IMR-90 (cell line): Measurements from ENCODE around the gene ZNF384. TPM values are rescaled to one million over a fixed set of nuclear protein-coding genes. Genes with fewer than 3 reads are reported as not detected.

Experiments
- ATAC-seq: fragments of 200-7000 bp; cut with Tn5 transposase; 2 replicates; pipeline ENCODE4 v1.9.1; 2020; ENCODE audit warnings: low read depth, mild to moderate bottlenecking, moderate library complexity
- BruUV-seq: library from RNA; stranded (reverse); fragments of 400-500 nt; replicated peaks from 2 replicates; lab custom pipeline; 2021; lab: Mats Ljungman, UMichigan
- CTCF ChIA-PET: fragments of 300-600 bp; formaldehyde crosslinking; extraction: SDS; loops from one replicate; lab custom pipeline; 2021; ENCODE audit warnings: antibody characterized with exemption; lab: Yijun Ruan, JAX
- POLR2A ChIA-PET: fragments of 300-600 bp; sonication (Branson Sonifier 250); formaldehyde crosslinking; loops from one replicate; lab custom pipeline; 2022; ENCODE audit warnings: antibody characterized with exemption; ENCODE audit not compliant: unreplicated experiment; lab: Charles Lee
- DNase-seq: peaks from one replicate; pipeline ENCODE4 v3.0.0; 2013
- H2AFZ ChIP-seq: replicated peaks from 2 replicates; pipeline ENCODE3; 2013; ENCODE audit warnings: low read length, mild to moderate bottlenecking; ENCODE audit not compliant: poor library complexity
- H2AK5ac ChIP-seq: 2 replicates; pipeline ENCODE4 v1.6.1; 2013; ENCODE audit warnings: low read depth, low read length, inconsistent platforms
- H2AK9ac ChIP-seq: replicated peaks from 2 replicates; pipeline ENCODE3; 2013; ENCODE audit warnings: mild to moderate bottlenecking, low read depth, low read length, moderate library complexity; ENCODE audit not compliant: poor library complexity
- H2BK120ac ChIP-seq: 2 replicates; pipeline ENCODE4 v1.6.1; 2013; ENCODE audit warnings: low read depth, low read length, inconsistent platforms
- H2BK15ac ChIP-seq: 3 replicates; pipeline ENCODE4 v1.6.1; 2013; ENCODE audit warnings: low read depth, low read length, inconsistent platforms
- H2BK20ac ChIP-seq: 2 replicates; pipeline ENCODE4 v1.6.1; 2013; ENCODE audit warnings: low read depth, mild to moderate bottlenecking, inconsistent platforms, low read length, moderate library complexity
- H2BK5ac ChIP-seq: 2 replicates; pipeline ENCODE4 v1.6.1; 2013; ENCODE audit warnings: mild to moderate bottlenecking, low read depth, low read length, inconsistent platforms; ENCODE audit not compliant: poor library complexity, severe bottlenecking
- H3K14ac ChIP-seq: replicated peaks from 2 replicates; pipeline ENCODE4 v1.6.1; 2013; ENCODE audit warnings: low read depth, low read length, inconsistent platforms
- H3K18ac ChIP-seq: 2 replicates; pipeline ENCODE4 v1.6.1; 2013; ENCODE audit warnings: low read depth, low read length, control low read depth
- H3K23ac ChIP-seq: 2 replicates; pipeline ENCODE4 v1.6.1; 2013; ENCODE audit warnings: low read depth, low read length, inconsistent platforms
- H3K27ac ChIP-seq: 2 replicates; pipeline ENCODE4 v1.5.1; 2013; ENCODE audit warnings: mild to moderate bottlenecking, control low read depth, low read length; ENCODE audit not compliant: insufficient read depth
- H3K27me3 ChIP-seq: 2 replicates; pipeline ENCODE4 v1.6.1; 2013; ENCODE audit warnings: low read length; ENCODE audit not compliant: control insufficient read depth, insufficient read depth
- H3K36me3 ChIP-seq: 2 replicates; pipeline ENCODE4 v1.6.1; 2013; ENCODE audit warnings: low read length, mixed read lengths; ENCODE audit not compliant: control insufficient read depth, insufficient read depth
- H3K4ac ChIP-seq: 2 replicates; pipeline ENCODE4 v1.6.1; 2013; ENCODE audit warnings: low read depth, low read length, inconsistent platforms
- H3K4me1 ChIP-seq: 2 replicates; pipeline ENCODE4 v1.6.1; 2013; ENCODE audit warnings: low read length, mixed read lengths; ENCODE audit not compliant: control insufficient read depth, insufficient read depth
- H3K4me2 ChIP-seq: 2 replicates; pipeline ENCODE4 v1.6.1; 2013; ENCODE audit warnings: low read depth, mild to moderate bottlenecking, control low read depth, low read length, moderate library complexity
- H3K4me3 ChIP-seq: 2 replicates; pipeline ENCODE4 v1.5.1; 2013; ENCODE audit warnings: low read depth, mild to moderate bottlenecking, control low read depth, low read length, moderate library complexity; ENCODE audit not compliant: insufficient read depth
- H3K56ac ChIP-seq: 2 replicates; pipeline ENCODE4 v1.6.1; 2013; ENCODE audit warnings: low read length, inconsistent platforms; ENCODE audit not compliant: insufficient read depth; ENCODE audit errors: extremely low read depth
- H3K79me1 ChIP-seq, 2 experiments: 2 replicates each; pipeline ENCODE4 v1.6.1; 2013; ENCODE audit warnings: low read length in 2 of 2, inconsistent platforms in 1 of 2, low read depth in 1 of 2
- H3K9ac ChIP-seq: 2 replicates; pipeline ENCODE4 v1.6.1; 2013; ENCODE audit warnings: low read depth, low read length, control low read depth
- H3K9me1 ChIP-seq: 2 replicates; pipeline ENCODE4 v1.6.1; 2013; ENCODE audit warnings: low read length, inconsistent platforms; ENCODE audit not compliant: insufficient read depth
- H3K9me3 ChIP-seq: 2 replicates; pipeline ENCODE4 v1.6.1; 2013; ENCODE audit warnings: low read length; ENCODE audit not compliant: control insufficient read depth, insufficient read depth
- H4K20me1 ChIP-seq: 2 replicates; pipeline ENCODE4 v1.6.1; 2013; ENCODE audit warnings: low read length, inconsistent platforms; ENCODE audit not compliant: insufficient read depth
- H4K5ac ChIP-seq: 2 replicates; pipeline ENCODE4 v1.6.1; 2013; ENCODE audit warnings: mild to moderate bottlenecking, low read depth, low read length, control low read depth
- H4K8ac ChIP-seq, 2 experiments: 2 replicates each; pipeline ENCODE4 v1.6.1; 2013; ENCODE audit warnings: low read depth in 2 of 2, low read length in 2 of 2, control low read depth in 1 of 2, inconsistent platforms in 1 of 2
- H4K91ac ChIP-seq: 2 replicates; pipeline ENCODE4 v1.6.1; 2013; ENCODE audit warnings: low read depth, low read length, inconsistent platforms; ENCODE audit not compliant: insufficient read depth
- FOS ChIP-seq: fragments of 150-350 bp; IDR thresholded peaks from 2 replicates; pipeline ENCODE4 v1.6.1; 2016; ENCODE audit warnings: low read depth, low read length
- MAFK ChIP-seq: IDR thresholded peaks from 2 replicates; pipeline ENCODE4 v1.6.1; 2012; ENCODE audit warnings: low read depth, low read length, improper control_type of control experiment
- MAZ ChIP-seq: IDR thresholded peaks from 2 replicates; pipeline ENCODE4 v1.6.1; 2012; ENCODE audit warnings: low read depth, mild to moderate bottlenecking, low read length, improper control_type of control experiment, moderate library complexity, borderline replicate concordance
- POLR2A ChIP-seq: IDR thresholded peaks from 2 replicates; pipeline ENCODE4 v1.6.1; 2012; ENCODE audit warnings: mild to moderate bottlenecking, low read depth, low read length
- RAD21 ChIP-seq: IDR thresholded peaks from 2 replicates; pipeline ENCODE4 v1.6.1; 2012; ENCODE audit warnings: low read length, improper control_type of control experiment
- SMC3 ChIP-seq: fragments of 150-350 bp; IDR thresholded peaks from 2 replicates; pipeline ENCODE4 v1.6.1; 2016; ENCODE audit warnings: low read depth, mild to moderate bottlenecking, antibody characterized with exemption, low read length, moderate library complexity
- WGBS, 2 experiments: methylation state at CpG; one replicate each; pipeline versions ENCODE4 v1.1.5 to v1.1.7; 2013; ENCODE audit warnings: missing lambda C conversion rate in 2 of 2; ENCODE audit not compliant: insufficient read length in 1 of 2; ENCODE audit errors: extremely low coverage in 2 of 2; 5-methylcytosine and 5-hydroxymethylcytosine counted together
- dilution Hi-C: fragments of 300-500 bp; cut with HindIII; formaldehyde crosslinking; loops from one replicate; pipeline ENCODE4 v1.14.3; 2018; ENCODE audit warnings: low sequenced_read_pairs; ENCODE audit not compliant: unreplicated experiment
- in situ Hi-C: fragments of 300-500 bp; cut with MboI; formaldehyde crosslinking; loops from 3 replicates; pipeline ENCODE4 v1.14.3; 2019; ENCODE audit warnings: low sequenced_read_pairs, inconsistent platforms, mixed read lengths
- intact Hi-C: fragments of 100-400 bp; cut with micrococcal nuclease; formaldehyde crosslinking; loops from 2 replicates; pipeline ENCODE4 v1.10.0; 2022
- polyA plus RNA-seq, 3 experiments: library from polyadenylated mRNA; depleted of rRNA; stranded (reverse); fragments of >200 nt; gene quantifications; 2 replicates each; pipeline ENCODE4 v1.2.3, GENCODE V29; 2012; ENCODE audit warnings: low replicate concordance in 1 of 3
- total RNA-seq: library from RNA; depleted of rRNA; stranded (reverse); fragments of >200 nt; gene quantifications from 2 replicates; pipeline ENCODE4 v1.2.3, GENCODE V29; 2012
- TF ChIP-seq, protein P1 (sequence below): conservative IDR thresholded peaks from 2 replicates; pipeline ENCODE4 v1.5.1; 2012; ENCODE audit warnings: mild to moderate bottlenecking, low read depth, low read length, improper control_type of control experiment

The ZNF384 gene
- total and polyA plus RNA-seq, 2 of the 4 experiments (the other 2 are of a cell fraction): 16.3 to 55.6 TPM

DNA sequence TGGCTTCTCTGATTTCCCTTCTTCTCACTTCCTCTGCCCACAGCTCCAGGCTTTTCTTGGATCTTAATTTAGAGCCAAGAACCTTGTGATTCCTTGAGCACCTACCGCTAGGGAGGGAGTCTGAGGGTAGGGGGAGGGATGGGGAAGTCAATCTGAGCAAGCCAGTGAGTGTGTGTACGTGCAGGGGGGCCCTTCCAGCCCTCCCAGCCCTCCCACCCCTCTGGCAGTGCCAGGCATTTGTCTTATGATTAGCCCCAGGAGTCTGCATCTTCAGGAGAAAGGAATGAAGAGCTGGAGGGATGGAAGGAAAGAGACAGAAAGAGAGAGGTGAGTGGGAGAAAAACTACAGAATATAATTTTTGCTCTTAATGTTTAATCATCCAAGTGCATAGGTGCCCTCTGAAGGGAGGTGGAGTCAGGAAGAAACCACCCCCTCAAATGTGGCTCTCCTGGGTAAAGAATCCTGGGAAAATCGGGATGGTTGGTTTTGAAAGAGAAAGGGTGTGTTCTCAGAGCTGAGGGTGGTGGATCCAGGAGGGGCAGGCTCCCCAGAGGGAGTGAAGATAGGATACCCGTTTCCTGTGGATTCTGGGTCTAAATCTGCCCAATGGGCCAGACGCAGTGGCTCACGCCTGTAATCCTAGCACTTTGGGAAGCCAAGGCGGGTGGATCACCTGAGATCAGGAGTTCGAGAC, 9.3 kb upstream of the ZNF384 start (continued):
- TF ChIP-seq POLR2A: no peak
- TF ChIP-seq MAFK: no peak

DNA sequence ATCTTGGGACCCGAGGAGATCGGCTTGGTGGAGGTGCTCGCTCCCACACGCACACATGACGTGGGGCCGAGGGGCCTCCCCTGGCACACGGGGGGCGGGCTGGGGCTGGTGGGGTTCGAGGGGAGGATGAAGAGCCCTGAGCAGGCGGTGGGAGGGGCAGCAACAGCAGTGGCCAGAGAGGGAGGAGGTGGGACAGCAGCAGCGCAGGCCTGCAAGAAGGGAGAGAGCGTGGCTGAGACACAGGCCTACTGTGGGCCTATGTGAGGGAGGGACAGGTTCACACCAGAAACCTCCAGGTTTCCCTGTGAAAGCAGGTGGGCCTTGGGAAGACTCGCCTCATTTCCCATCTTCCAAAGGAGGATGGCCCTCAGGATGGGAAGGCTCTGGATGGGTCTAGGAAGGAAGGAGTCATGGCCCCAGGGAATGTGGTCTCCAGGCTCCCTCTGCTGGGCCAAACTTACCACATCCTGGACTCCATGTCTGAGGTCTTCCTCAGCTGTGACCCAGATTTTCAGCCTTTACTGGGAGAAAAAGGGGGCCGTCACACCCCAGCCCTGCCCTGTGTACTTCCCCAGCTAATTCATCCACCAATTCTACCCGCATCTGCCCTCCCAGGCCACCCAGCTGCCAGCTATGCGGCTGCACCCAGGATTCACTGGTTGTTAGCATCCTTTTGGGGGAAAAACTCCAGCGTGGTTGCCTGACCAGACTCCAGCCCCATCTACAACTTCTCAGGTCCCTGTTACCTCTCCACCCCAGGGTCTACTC, 8.6 kb upstream of the ZNF384 start:
- Histone ChIP-seq H3K9me1 (no peaks in the 10 kb centered on the region), H4K91ac (no peak overlapping the region), H2AFZ (peak overlapping the region; percentile 75), H3K4me3 (no peak overlapping the region), H3K9me3 (no peaks in the 10 kb centered on the region), H3K18ac (no peak overlapping the region), H3K36me3 (peaks cover 8% of the 10 kb centered on the region), H3K27ac (no peak overlapping the region), H4K20me1 (no peaks in the 10 kb centered on the region), H3K4me1 (peaks cover 4% of the 10 kb centered on the region), H4K5ac (no peak overlapping the region), H3K9ac (no peak overlapping the region), H3K56ac (no peak overlapping the region), H3K27me3 (no peaks in the 10 kb centered on the region), H3K4me2 (no peak overlapping the region), H3K14ac (no peak overlapping the region), H4K8ac (no peak overlapping the region; a peak in 1 of 4 replicates), H2BK20ac (no peak overlapping the region), H3K79me1 (peaks cover 10 to 17% of the 10 kb centered on the region in 2 experiments; a peak in 3 of 4 replicates), H3K4ac (no peak overlapping the region), H2AK5ac (peak overlapping the region; percentile 51), H2BK15ac (no peak overlapping the region), H3K23ac (no peak overlapping the region), H2BK120ac (no peak overlapping the region), H2AK9ac (peak overlapping the region; percentile 91), H2BK5ac (no peak overlapping the region)
- ATAC-seq (peak; percentile 60), DNase-seq (peak; percentile 64)
- 65% methylated on average over 2 of the region's 17 CpGs; no CpG with 5 or more reads in 1 of the 2 experiments for WGBS, 2 experiments
- intact Hi-C loops (loop anchor here (1.0 kb wide), 1 partner anchor 80 kb away; no protein-coding TSS in a partner anchor), dilution Hi-C loops (no loop called here), in situ Hi-C loops (no loop called here)
- TF ChIP-seq RAD21 (peak; percentile 86), SMC3 (peak; percentile 79), MAZ (peak; percentile 22; the same call in 1 of the 2 replicates), FOS (no peak)
- TF ChIP-seq, protein P1, sequence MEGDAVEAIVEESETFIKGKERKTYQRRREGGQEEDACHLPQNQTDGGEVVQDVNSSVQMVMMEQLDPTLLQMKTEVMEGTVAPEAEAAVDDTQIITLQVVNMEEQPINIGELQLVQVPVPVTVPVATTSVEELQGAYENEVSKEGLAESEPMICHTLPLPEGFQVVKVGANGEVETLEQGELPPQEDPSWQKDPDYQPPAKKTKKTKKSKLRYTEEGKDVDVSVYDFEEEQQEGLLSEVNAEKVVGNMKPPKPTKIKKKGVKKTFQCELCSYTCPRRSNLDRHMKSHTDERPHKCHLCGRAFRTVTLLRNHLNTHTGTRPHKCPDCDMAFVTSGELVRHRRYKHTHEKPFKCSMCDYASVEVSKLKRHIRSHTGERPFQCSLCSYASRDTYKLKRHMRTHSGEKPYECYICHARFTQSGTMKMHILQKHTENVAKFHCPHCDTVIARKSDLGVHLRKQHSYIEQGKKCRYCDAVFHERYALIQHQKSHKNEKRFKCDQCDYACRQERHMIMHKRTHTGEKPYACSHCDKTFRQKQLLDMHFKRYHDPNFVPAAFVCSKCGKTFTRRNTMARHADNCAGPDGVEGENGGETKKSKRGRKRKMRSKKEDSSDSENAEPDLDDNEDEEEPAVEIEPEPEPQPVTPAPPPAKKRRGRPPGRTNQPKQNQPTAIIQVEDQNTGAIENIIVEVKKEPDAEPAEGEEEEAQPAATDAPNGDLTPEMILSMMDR: peak; percentile 74
- BruUV-seq: no TSS peak
- ChIA-PET POLR2A (no interaction called here), CTCF (interaction anchor here (0.6 kb wide), 1 partner anchor 140 kb away, joined by 3 read pairs; no protein-coding TSS in a partner anchor)
